Loucy (cell line): Measurements from ENCODE around the gene FGF2.

Source experiments
- H2AFZ ChIP-seq: fragments of 200-600 bp; sonication (generic); 2 replicates; pipeline ENCODE4 v1.6.0; 2016; ENCODE audit warnings: antibody characterized with exemption, mild to moderate bottlenecking, low read length, moderate library complexity
- H3F3A ChIP-seq: fragments of 200-600 bp; 2 replicates; pipeline ENCODE4 v1.6.0; 2016; ENCODE audit warnings: antibody characterized with exemption, low read depth, mild to moderate bottlenecking
- H3K27me3 ChIP-seq: fragments of 200-600 bp; sonication (generic); 2 replicates; pipeline ENCODE4 v1.6.1; 2014; ENCODE audit warnings: low read length, mild to moderate bottlenecking; ENCODE audit not compliant: insufficient read depth, poor library complexity, severe bottlenecking
- H3K36me3 ChIP-seq: fragments of 200-600 bp; sonication (generic); 2 replicates; pipeline ENCODE4 v1.6.1; 2016; ENCODE audit warnings: low read length; ENCODE audit not compliant: insufficient read depth
- H3K4me1 ChIP-seq: fragments of 200-600 bp; sonication (generic); 2 replicates; pipeline ENCODE4 v1.5.1; 2014; ENCODE audit warnings: low read length, mild to moderate bottlenecking; ENCODE audit not compliant: insufficient read depth, poor library complexity, severe bottlenecking
- H3K4me2 ChIP-seq: fragments of 200-600 bp; sonication (generic); 2 replicates; pipeline ENCODE4 v1.6.0; 2014; ENCODE audit warnings: antibody characterized with exemption, low read length, low read depth, mild to moderate bottlenecking; ENCODE audit not compliant: poor library complexity, severe bottlenecking
- H3K4me3 ChIP-seq: fragments of 200-600 bp; sonication (generic); 2 replicates; pipeline ENCODE4 v1.5.1; 2014; ENCODE audit warnings: low read length, mild to moderate bottlenecking, mixed read lengths; ENCODE audit not compliant: poor library complexity, severe bottlenecking
- H3K79me2 ChIP-seq: fragments of 200-600 bp; sonication (generic); 2 replicates; pipeline ENCODE4 v1.6.1; 2014; ENCODE audit warnings: low read length; ENCODE audit not compliant: insufficient read depth
- H3K9ac ChIP-seq: fragments of 200-600 bp; sonication (generic); 2 replicates; pipeline ENCODE4 v1.6.0; 2014; ENCODE audit warnings: mild to moderate bottlenecking, low read depth, low read length, moderate library complexity; ENCODE audit not compliant: poor library complexity, severe bottlenecking
- H3K9me2 ChIP-seq: fragments of 200-600 bp; sonication (generic); replicated peaks from 2 replicates; pipeline ENCODE4 v1.6.1; 2016; ENCODE audit warnings: low read depth, low read length, mixed read lengths
- H3K9me3 ChIP-seq: fragments of 200-600 bp; sonication (generic); 2 replicates; pipeline ENCODE4 v1.6.1; 2014; ENCODE audit warnings: mild to moderate bottlenecking, antibody characterized with exemption, low read length, low read depth; ENCODE audit not compliant: insufficient read depth
- H4K20me1 ChIP-seq: fragments of 200-600 bp; sonication (generic); 2 replicates; pipeline ENCODE4 v1.6.0; 2014; ENCODE audit warnings: antibody characterized with exemption, low read length, mild to moderate bottlenecking; ENCODE audit not compliant: insufficient read depth, poor library complexity, severe bottlenecking
- EZH2phosphoT487 ChIP-seq: fragments of 200-600 bp; IDR thresholded peaks from 2 replicates; pipeline ENCODE4 v1.6.1; 2018; ENCODE audit warnings: antibody characterized with exemption, mild to moderate bottlenecking, moderate library complexity, borderline replicate concordance
- TF ChIP-seq, protein P1 (sequence below): fragments of 200-600 bp; sonication (generic); conservative IDR thresholded peaks from 2 replicates; pipeline ENCODE4 v1.5.1; 2014; ENCODE audit warnings: mild to moderate bottlenecking, antibody characterized with exemption, low read length

The FGF2 gene

DNA sequence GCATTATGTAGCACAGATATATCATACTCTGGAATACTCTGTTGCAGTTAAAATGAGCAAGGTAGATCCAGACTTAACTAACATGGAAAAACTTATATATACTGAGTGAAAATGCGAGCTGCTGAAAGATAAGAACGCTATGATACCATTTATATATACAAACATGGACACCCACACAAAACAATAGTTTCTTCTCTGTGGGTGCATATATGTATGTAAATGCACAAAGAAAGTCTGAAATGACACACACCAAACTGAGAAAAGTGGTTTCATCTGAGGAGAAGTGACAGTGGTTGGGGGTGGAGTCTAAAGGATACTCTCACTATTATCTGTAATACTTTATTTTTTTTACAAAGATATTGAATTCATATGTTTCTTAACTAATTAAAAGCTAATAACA, 12.2 kb upstream of the FGF2 start:
- no peaks in the 10 kb centered on the region for H3K27me3 ChIP-seq
- H3K4me2 ChIP-seq = no peak overlapping the region
- no peak overlapping the region for H3K9ac ChIP-seq
- H3K9me3 ChIP-seq = no peaks in the 10 kb centered on the region
- no peak overlapping the region for H2AFZ ChIP-seq
- H3F3A ChIP-seq = no peaks in the 10 kb centered on the region
- H3K4me1 ChIP-seq = no peaks in the 10 kb centered on the region
- no peak overlapping the region for H3K4me3 ChIP-seq
- H3K79me2 ChIP-seq = no peaks in the 10 kb centered on the region
- TF ChIP-seq, protein P1, sequence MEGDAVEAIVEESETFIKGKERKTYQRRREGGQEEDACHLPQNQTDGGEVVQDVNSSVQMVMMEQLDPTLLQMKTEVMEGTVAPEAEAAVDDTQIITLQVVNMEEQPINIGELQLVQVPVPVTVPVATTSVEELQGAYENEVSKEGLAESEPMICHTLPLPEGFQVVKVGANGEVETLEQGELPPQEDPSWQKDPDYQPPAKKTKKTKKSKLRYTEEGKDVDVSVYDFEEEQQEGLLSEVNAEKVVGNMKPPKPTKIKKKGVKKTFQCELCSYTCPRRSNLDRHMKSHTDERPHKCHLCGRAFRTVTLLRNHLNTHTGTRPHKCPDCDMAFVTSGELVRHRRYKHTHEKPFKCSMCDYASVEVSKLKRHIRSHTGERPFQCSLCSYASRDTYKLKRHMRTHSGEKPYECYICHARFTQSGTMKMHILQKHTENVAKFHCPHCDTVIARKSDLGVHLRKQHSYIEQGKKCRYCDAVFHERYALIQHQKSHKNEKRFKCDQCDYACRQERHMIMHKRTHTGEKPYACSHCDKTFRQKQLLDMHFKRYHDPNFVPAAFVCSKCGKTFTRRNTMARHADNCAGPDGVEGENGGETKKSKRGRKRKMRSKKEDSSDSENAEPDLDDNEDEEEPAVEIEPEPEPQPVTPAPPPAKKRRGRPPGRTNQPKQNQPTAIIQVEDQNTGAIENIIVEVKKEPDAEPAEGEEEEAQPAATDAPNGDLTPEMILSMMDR = no peak
- TF ChIP-seq EZH2phosphoT487 = no peak
- no peaks in the 10 kb centered on the region for H4K20me1 ChIP-seq
- no peaks in the 10 kb centered on the region for H3K9me2 ChIP-seq
- no peaks in the 10 kb centered on the region for H3K36me3 ChIP-seq

DNA sequence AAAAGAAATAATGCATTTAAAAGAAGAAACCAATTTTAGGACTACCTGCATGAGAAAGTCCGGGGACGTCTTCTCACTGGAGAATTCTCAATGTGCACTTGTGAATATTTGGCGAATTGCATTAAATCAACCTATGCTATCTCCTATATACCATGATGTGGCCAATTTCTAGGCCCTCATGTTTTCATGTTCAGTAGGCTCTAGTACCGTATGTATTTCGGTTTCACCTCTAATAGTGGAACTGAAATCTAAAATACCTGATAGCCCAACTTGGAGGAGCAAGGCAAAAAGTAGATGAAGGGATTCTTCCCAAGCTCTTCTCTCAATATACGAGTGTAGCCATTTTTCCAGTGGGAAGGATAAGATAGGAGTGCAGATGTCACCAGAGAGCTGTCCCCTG, 11.4 kb upstream of the FGF2 start:
- H3K27me3 ChIP-seq = no peaks in the 10 kb centered on the region
- H3K4me1 ChIP-seq = no peaks in the 10 kb centered on the region
- H3K36me3 ChIP-seq = no peaks in the 10 kb centered on the region
- no peak overlapping the region for H2AFZ ChIP-seq
- no peak overlapping the region for H3K4me2 ChIP-seq
- no peak overlapping the region for H3K9ac ChIP-seq
- H3K9me3 ChIP-seq = no peaks in the 10 kb centered on the region
- no peaks in the 10 kb centered on the region for H4K20me1 ChIP-seq
- no peaks in the 10 kb centered on the region for H3K79me2 ChIP-seq
- H3K4me3 ChIP-seq = no peak overlapping the region
- H3K9me2 ChIP-seq = no peaks in the 10 kb centered on the region
- no peak for TF ChIP-seq EZH2phosphoT487
- TF ChIP-seq, protein P1 = no peak
- H3F3A ChIP-seq = no peaks in the 10 kb centered on the region

- no peak overlapping the region for H3K4me2 ChIP-seq
- H3K4me1 ChIP-seq = no peaks in the 10 kb centered on the region
- no peak overlapping the region for H2AFZ ChIP-seq
- H3F3A ChIP-seq = no peaks in the 10 kb centered on the region
- no peak overlapping the region for H3K4me3 ChIP-seq
- H3K9me2 ChIP-seq = no peaks in the 10 kb centered on the region
- no peak overlapping the region for H3K9ac ChIP-seq
- H3K36me3 ChIP-seq = no peaks in the 10 kb centered on the region
- H4K20me1 ChIP-seq = no peaks in the 10 kb centered on the region
- TF ChIP-seq, protein P1 = no peak
- no peak for TF ChIP-seq EZH2phosphoT487
- no peaks in the 10 kb centered on the region for H3K27me3 ChIP-seq
- H3K79me2 ChIP-seq = no peaks in the 10 kb centered on the region
- H3K9me3 ChIP-seq = no peaks in the 10 kb centered on the region
Observed at GRCh38 chr4:122816476-122816875, 10.2 kb upstream of the FGF2 start.
